Tibial nerve (tissue), 4 donors: Measurements from ENCODE around the gene MAN1A2. TPM values are rescaled to one million over a fixed set of nuclear protein-coding genes. Genes with fewer than 3 reads are reported as not detected.

ENCODE experiments used
- DNase-seq, 2 donors: peaks; one replicate each; pipeline ENCODE4 v3.0.0-alpha.2; 2019; ENCODE audit warnings: low spot score in 2 of 2
- H3K27ac ChIP-seq, 4 donors: fragments of 200-600 bp; sonication (generic) in 3 of 4; one replicate each; pipeline ENCODE4 v1.5.1; 2017 to 2019; ENCODE audit warnings: mild to moderate bottlenecking in 1 of 4
- H3K27me3 ChIP-seq, 2 donors: fragments of 200-600 bp; sonication (generic) in 1 of 2; one replicate each; pipeline versions ENCODE4 v1.5.1 to v1.6.0; 2017 to 2019
- H3K36me3 ChIP-seq, 3 donors: fragments of 200-600 bp; sonication (generic); one replicate each; pipeline ENCODE4 v1.5.1; 2018 to 2019
- H3K4me1 ChIP-seq, 4 donors: fragments of 200-600 bp; sonication (generic) in 3 of 4; one replicate each; pipeline ENCODE4 v1.5.1; 2017 to 2019
- H3K4me3 ChIP-seq, 4 donors: fragments of 200-600 bp; sonication (generic) in 3 of 4; one replicate each; pipeline ENCODE4 v1.5.1; 2017 to 2019; ENCODE audit warnings: mild to moderate bottlenecking in 1 of 4, moderate library complexity in 1 of 4
- H3K9me3 ChIP-seq, 4 donors: fragments of 200-600 bp; sonication (generic) in 3 of 4; one replicate each; pipeline ENCODE4 v1.5.1; 2017 to 2019
- EP300 ChIP-seq, 2 donors: sonication (generic); formaldehyde crosslinking; IDR thresholded peaks; one replicate each; pipeline ENCODE4 v1.6.1; 2017; ENCODE audit warnings: antibody characterized with exemption in 2 of 2, mild to moderate bottlenecking in 1 of 2
- POLR2A ChIP-seq, 2 donors: fragments of 450-650 bp; IDR thresholded peaks; one replicate each; pipeline ENCODE4 v1.6.1; 2017; ENCODE audit warnings: antibody characterized with exemption in 2 of 2, mild to moderate bottlenecking in 2 of 2, moderate library complexity in 2 of 2
- WGBS, 2 donors: methylation state at CpG; one replicate each; pipeline ENCODE4 v1.1.5; 2018; 5-methylcytosine and 5-hydroxymethylcytosine counted together
- total RNA-seq, 4 donors: library from RNA; depleted of rRNA; stranded (reverse); fragments of >200 nt; gene quantifications; one replicate each; pipeline ENCODE4 v1.1.0, GENCODE V29; 2016
- TF ChIP-seq, protein P1 (sequence below), 5 experiments: fragments of 200-600 bp in 3 of 5; fragments of 450-650 bp in 2 of 5; sonication (generic) in 3 of 5; IDR thresholded peaks; one replicate each; pipeline ENCODE4 v1.5.1; 2016 to 2019; ENCODE audit warnings: antibody characterized with exemption in 5 of 5, mild to moderate bottlenecking in 3 of 5, moderate library complexity in 2 of 5

Gene MAN1A2
- total RNA-seq, 4 donors from 2014 or later = 31.4 to 65.7 (median 45.6) TPM

DNA sequence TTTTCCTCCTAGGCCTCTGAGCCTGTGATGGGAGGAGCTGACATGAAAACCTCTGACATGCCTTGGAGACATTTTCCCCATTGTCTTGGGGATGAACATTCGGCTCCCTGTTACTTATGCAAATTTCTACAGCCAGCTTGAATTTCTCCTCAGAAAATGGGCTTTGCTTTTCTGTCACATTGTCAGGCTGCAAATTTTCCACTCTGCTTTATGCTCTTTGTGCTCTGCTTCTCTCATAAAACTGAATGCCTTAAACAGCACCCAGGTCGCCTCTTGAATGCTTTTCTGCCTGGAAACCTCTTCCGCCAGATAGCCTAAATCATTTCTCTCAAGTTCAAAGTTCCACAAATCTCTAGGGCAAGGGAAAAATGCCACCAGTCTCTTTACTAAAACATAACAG lies 191.9 kb downstream of the MAN1A2 start:
- no peak for TF ChIP-seq POLR2A (IDR thresholded peaks at IDR 0.05)
- H3K9me3 ChIP-seq = peaks cover 0 to 3% (median 0%) of the 10 kb centered on the region in 4 donors
- no peak for DNase-seq
- no peaks in the 10 kb centered on the region for H3K27me3 ChIP-seq
- no peaks in the 10 kb centered on the region for H3K4me1 ChIP-seq
- H3K27ac ChIP-seq = no peak overlapping the region
- no peak overlapping the region for H3K4me3 ChIP-seq
- 84 to 86% methylated on average over 3 of the region's 3 CpGs for WGBS, 2 donors
- H3K36me3 ChIP-seq = no peaks in the 10 kb centered on the region

DNA sequence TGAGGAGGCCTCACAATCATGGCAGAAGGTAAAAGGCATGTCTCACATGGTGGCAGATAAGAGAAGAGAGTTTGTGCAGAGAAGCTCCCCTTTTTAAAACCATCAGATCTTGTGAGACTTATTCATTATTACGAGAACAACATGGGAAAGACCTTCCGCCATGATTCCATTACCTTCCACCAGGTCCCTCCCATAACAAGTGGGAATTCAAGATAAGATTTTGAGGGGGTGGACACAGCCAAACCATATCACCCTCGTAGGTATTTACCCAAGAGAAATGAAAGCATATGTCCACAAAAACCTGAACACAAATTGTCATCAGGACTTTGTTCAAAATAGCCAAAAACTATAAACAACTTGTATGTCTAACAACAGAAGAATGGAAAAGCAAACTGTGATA lies 192.7 kb downstream of the MAN1A2 start:
- 82 to 86% methylated on average over 3 of the region's 3 CpGs for WGBS, 2 donors
- no peak for DNase-seq
- H3K9me3 ChIP-seq = peaks cover 0 to 3% (median 0%) of the 10 kb centered on the region in 4 donors
- no peaks in the 10 kb centered on the region for H3K36me3 ChIP-seq
- no peak for TF ChIP-seq EP300 (IDR thresholded peaks at IDR 0.05)
- TF ChIP-seq, protein P1, sequence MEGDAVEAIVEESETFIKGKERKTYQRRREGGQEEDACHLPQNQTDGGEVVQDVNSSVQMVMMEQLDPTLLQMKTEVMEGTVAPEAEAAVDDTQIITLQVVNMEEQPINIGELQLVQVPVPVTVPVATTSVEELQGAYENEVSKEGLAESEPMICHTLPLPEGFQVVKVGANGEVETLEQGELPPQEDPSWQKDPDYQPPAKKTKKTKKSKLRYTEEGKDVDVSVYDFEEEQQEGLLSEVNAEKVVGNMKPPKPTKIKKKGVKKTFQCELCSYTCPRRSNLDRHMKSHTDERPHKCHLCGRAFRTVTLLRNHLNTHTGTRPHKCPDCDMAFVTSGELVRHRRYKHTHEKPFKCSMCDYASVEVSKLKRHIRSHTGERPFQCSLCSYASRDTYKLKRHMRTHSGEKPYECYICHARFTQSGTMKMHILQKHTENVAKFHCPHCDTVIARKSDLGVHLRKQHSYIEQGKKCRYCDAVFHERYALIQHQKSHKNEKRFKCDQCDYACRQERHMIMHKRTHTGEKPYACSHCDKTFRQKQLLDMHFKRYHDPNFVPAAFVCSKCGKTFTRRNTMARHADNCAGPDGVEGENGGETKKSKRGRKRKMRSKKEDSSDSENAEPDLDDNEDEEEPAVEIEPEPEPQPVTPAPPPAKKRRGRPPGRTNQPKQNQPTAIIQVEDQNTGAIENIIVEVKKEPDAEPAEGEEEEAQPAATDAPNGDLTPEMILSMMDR (IDR thresholded peaks at IDR 0.05) = no peak
- TF ChIP-seq POLR2A (IDR thresholded peaks at IDR 0.05) = no peak
- H3K27ac ChIP-seq = no peak overlapping the region
- H3K4me3 ChIP-seq = no peak overlapping the region
- H3K4me1 ChIP-seq = peaks cover 0 to 3% (median 0%) of the 10 kb centered on the region in 4 donors
- no peaks in the 10 kb centered on the region for H3K27me3 ChIP-seq

DNA sequence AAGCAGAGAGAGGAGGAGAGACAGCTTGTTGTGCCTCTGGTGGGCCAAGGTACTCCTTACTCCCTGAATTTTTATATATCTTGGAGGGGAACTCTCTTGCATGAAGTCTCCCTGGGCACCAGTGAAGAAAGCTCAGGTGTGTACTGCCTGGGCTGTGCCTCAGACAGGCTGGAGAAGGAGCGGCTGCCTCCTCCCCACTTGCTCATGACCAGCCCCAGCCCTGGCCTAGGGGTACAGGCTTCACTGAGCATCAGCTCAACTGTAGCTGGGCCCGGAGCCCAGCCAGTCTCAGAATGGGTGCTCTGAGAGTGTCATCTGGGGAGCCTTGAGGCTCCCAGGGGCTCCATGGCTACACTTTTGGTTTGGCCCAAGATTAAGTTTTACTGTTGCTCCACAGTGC lies 193.8 kb downstream of the MAN1A2 start:
- TF ChIP-seq EP300 (IDR thresholded peaks at IDR 0.05) (no peak), POLR2A (IDR thresholded peaks at IDR 0.05) (no peak)
- TF ChIP-seq, protein P1 (IDR thresholded peaks at IDR 0.05) = no peak
- Histone ChIP-seq H3K27me3 (no peaks in the 10 kb centered on the region), H3K4me3 (no peak overlapping the region), H3K36me3 (no peaks in the 10 kb centered on the region), H3K27ac (no peak overlapping the region), H3K9me3 (peaks cover 0 to 3% (median 0%) of the 10 kb centered on the region in 4 donors), H3K4me1 (peaks cover 0 to 4% (median 0%) of the 10 kb centered on the region in 4 donors)
- DNase-seq = no peak
- WGBS, 2 donors = 96 to 100% methylated on average over 2 of the region's 2 CpGs

DNA sequence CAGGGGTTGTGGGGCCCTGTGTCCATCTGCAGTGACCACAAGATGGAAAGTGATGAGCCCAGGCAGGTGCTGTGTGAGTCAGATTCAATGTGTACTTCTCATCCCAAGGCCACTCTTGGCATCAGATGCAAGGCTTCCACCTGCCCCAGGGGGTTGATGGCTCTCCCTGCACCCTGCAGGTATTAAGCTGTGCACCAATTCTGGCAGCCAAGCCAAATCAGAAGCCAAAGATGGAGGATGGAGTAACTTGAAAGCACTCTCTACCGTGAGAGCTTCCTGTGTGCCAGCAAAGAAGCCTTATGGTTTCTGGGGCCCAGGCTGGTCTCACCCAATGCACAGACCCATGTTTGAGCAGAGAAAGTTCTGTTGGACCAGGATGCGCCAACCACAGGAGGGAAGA lies 194.3 kb downstream of the MAN1A2 start:
- no peak for DNase-seq
- no peak overlapping the region for H3K4me3 ChIP-seq
- H3K27ac ChIP-seq = no peak overlapping the region
- H3K4me1 ChIP-seq = peaks cover 0 to 4% (median 0%) of the 10 kb centered on the region in 4 donors
- peaks cover 0 to 3% (median 0%) of the 10 kb centered on the region in 4 donors for H3K9me3 ChIP-seq
- WGBS, 2 donors = 92 to 97% methylated on average over 2 of the region's 2 CpGs
- H3K27me3 ChIP-seq = no peaks in the 10 kb centered on the region
- TF ChIP-seq POLR2A (IDR thresholded peaks at IDR 0.05) = no peak
- TF ChIP-seq, protein P1 (IDR thresholded peaks at IDR 0.05) = no peak
- TF ChIP-seq EP300 (IDR thresholded peaks at IDR 0.05) = no peak
- H3K36me3 ChIP-seq = no peaks in the 10 kb centered on the region

DNA sequence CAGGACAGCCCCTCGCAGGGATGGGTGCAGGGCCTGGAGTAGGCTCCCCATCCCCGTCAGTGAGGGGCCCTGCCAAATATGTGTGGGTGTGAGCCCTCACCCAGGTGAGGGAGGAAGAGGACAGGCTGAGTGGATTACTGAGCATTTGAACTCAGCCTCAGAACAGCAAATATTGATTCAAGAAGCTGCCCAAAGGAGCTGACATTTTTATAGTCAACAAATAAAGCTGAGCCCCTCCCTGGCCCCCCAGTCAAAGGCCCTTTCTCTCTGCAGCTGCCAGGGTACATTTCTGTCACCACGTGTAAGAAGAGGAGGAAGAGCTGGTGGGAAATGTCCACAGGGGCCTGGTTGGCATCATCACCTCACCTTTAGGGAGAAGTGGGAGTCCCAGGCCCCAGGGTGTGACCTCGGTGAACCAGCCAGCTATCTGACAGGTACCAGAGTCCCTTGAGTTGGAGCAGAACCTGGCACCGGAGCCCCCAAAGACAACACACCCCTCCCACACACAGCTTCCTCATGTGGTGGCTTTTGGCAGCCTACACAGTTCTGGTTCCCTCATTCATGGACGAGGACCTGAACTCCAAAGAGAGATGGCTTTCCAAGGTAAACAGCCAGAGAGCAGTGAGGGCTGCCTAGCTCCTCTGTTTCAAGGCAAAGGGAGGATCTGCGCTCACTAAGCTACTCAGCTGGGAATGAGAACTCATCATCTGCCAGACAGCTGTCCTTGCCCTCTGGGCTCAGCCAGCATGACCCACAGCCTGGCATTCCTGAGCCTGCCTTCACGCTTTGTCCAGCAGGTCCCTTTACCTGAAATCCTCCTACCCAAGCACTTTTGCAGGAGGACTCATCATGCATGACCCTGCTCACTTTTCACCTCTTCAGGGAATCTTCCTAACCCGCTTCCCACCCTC lies 195.6 kb downstream of the MAN1A2 start:
- H3K4me1 ChIP-seq = peaks cover 0 to 4% (median 0%) of the 10 kb centered on the region in 4 donors
- 74 to 77% methylated on average over 8 to 9 of the region's 9 CpGs for WGBS, 2 donors
- no peak for DNase-seq

More for the DNA sequence above, 195.6 kb downstream of the MAN1A2 start:
- no peak for TF ChIP-seq EP300 (IDR thresholded peaks at IDR 0.05)
- TF ChIP-seq, protein P1 (IDR thresholded peaks at IDR 0.05) = no peak
- TF ChIP-seq POLR2A (IDR thresholded peaks at IDR 0.05) = no peak
- Histone ChIP-seq H3K27me3 (no peaks in the 10 kb centered on the region), H3K4me3 (no peak overlapping the region), H3K9me3 (peaks cover 0 to 3% (median 0%) of the 10 kb centered on the region in 4 donors), H3K36me3 (no peaks in the 10 kb centered on the region), H3K27ac (no peak overlapping the region)
